Peyer's patch (tissue), 4 donors: Measurements from ENCODE around the gene SHLD1. TPM values are rescaled to one million over a fixed set of nuclear protein-coding genes. Genes with fewer than 3 reads are reported as not detected.

Experiments
- DNase-seq, 3 donors: peaks; one replicate each; pipeline ENCODE4 v3.0.0-alpha.2; 2017 to 2019
- H3K27ac ChIP-seq, 4 donors: fragments of 200-600 bp; sonication (generic); one replicate each; pipeline ENCODE4 v1.5.1; 2016 to 2019
- H3K27me3 ChIP-seq, 2 donors: fragments of 200-600 bp; sonication (generic); one replicate each; pipeline ENCODE4 v1.5.1; 2019
- H3K36me3 ChIP-seq, 3 donors: fragments of 200-600 bp; sonication (generic); one replicate each; pipeline ENCODE4 v1.5.1; 2016 to 2019
- H3K4me1 ChIP-seq, 4 donors: fragments of 200-600 bp; sonication (generic); one replicate each; pipeline ENCODE4 v1.5.1; 2016 to 2019
- H3K4me3 ChIP-seq, 4 donors: fragments of 200-600 bp; sonication (generic); 1 replicate in 3 of 4; 2 replicates in 1 of 4; pipeline ENCODE4 v1.5.1; 2016 to 2019; ENCODE audit warnings: mild to moderate bottlenecking in 1 of 4
- H3K9me3 ChIP-seq, 4 donors: fragments of 200-600 bp; sonication (generic); one replicate each; pipeline ENCODE4 v1.5.1; 2016 to 2019; ENCODE audit warnings: mild to moderate bottlenecking in 1 of 4
- POLR2A ChIP-seq, 2 donors: fragments of 450-650 bp; IDR thresholded peaks; one replicate each; pipeline ENCODE4 v1.5.1; 2017; ENCODE audit warnings: antibody characterized with exemption in 2 of 2, mild to moderate bottlenecking in 2 of 2, moderate library complexity in 2 of 2
- total RNA-seq, 4 donors: library from RNA; depleted of rRNA; stranded (reverse); fragments of >200 nt; gene quantifications; one replicate each; pipeline ENCODE4 v1.1.0, GENCODE V29; 2016
- TF ChIP-seq, protein P1 (sequence below), 6 experiments: fragments of 450-650 bp in 4 of 6; fragments of 200-600 bp in 2 of 6; sonication (generic) in 1 of 6; IDR thresholded peaks; one replicate each; pipeline ENCODE4 v1.5.1; 2017 to 2019; ENCODE audit warnings: antibody characterized with exemption in 6 of 6, mild to moderate bottlenecking in 3 of 6, moderate library complexity in 1 of 6

Gene SHLD1
- total RNA-seq, 4 donors from 2014 or later, result 8.4 to 15.5 (median 12.3) TPM

DNA sequence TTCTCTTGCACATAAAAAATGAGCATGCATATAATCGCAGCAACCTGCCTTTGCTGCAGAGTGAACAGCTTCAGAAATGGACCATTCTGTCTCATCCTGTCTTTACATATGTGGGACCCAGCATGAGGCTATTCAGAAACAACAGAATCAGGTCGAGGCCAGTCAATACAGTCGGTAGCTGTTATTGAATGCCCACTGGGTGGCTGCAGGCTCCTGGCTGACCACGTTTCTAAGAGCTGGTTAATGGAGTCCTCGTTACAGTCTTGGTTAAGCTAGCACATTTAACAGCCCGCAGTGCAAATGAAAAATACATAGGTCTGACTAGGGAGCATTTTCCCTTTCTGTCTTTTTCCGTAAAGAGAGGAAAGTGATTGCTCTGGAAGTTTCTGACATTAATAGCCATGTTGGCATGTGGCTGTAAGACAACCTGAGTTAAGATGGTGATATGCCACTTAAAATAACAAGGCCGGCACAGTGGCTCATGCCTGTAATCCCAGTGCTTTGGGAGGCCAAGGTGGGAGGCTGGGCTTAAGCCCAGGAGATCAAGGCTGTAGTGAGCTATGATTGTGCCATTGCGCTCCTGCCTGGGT is 75.0 kb downstream of the SHLD1 start:
- H3K36me3 ChIP-seq, result no peaks in the 10 kb centered on the region
- DNase-seq, result no peak
- H3K4me1 ChIP-seq, result no peaks in the 10 kb centered on the region

GRCh38 chr20:5827098-5827853 is 77.1 kb downstream of the SHLD1 start:
- no peaks in the 10 kb centered on the region for H3K27me3 ChIP-seq
- peak in 1 of 3 donors; percentile 60 for DNase-seq
- no peak overlapping the region for H3K4me3 ChIP-seq
- H3K4me1 ChIP-seq, result no peaks in the 10 kb centered on the region
- no peaks in the 10 kb centered on the region for H3K36me3 ChIP-seq
- H3K27ac ChIP-seq, result peak overlapping the region in 1 of 4 donors; percentile 54
- no peaks in the 10 kb centered on the region for H3K9me3 ChIP-seq
- TF ChIP-seq, protein P1, sequence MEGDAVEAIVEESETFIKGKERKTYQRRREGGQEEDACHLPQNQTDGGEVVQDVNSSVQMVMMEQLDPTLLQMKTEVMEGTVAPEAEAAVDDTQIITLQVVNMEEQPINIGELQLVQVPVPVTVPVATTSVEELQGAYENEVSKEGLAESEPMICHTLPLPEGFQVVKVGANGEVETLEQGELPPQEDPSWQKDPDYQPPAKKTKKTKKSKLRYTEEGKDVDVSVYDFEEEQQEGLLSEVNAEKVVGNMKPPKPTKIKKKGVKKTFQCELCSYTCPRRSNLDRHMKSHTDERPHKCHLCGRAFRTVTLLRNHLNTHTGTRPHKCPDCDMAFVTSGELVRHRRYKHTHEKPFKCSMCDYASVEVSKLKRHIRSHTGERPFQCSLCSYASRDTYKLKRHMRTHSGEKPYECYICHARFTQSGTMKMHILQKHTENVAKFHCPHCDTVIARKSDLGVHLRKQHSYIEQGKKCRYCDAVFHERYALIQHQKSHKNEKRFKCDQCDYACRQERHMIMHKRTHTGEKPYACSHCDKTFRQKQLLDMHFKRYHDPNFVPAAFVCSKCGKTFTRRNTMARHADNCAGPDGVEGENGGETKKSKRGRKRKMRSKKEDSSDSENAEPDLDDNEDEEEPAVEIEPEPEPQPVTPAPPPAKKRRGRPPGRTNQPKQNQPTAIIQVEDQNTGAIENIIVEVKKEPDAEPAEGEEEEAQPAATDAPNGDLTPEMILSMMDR (IDR thresholded peaks at IDR 0.05), result no peak
- TF ChIP-seq POLR2A (IDR thresholded peaks at IDR 0.05), result no peak

More for the DNA sequence above, 75.0 kb downstream of the SHLD1 start:
- H3K4me3 ChIP-seq, result no peak overlapping the region
- TF ChIP-seq POLR2A (IDR thresholded peaks at IDR 0.05), result no peak
- TF ChIP-seq, protein P1 (IDR thresholded peaks at IDR 0.05), result no peak
- no peak overlapping the region for H3K27ac ChIP-seq
- H3K27me3 ChIP-seq, result no peaks in the 10 kb centered on the region
- H3K9me3 ChIP-seq, result no peaks in the 10 kb centered on the region

DNA sequence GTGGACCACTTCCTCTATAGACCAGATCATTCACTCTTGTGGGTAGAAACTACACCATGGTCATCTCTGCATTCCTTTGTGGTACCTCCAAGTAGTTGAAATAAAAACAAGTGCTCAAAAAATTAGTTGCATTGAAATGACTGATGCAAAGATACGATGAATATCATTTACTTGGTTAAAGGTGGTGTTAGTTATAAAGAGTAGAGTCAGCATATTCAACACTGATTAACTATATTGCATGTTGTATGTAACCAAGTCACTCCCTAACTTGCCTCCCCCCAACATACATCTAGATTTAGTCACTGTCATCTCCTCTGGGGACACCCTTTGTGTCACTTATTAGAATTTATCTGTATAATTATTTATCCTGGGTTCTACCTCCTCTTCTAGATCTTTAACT is 77.7 kb downstream of the SHLD1 start:
- DNase-seq, result no peak

GRCh38 chr20:5829241-5829809 is 79.1 kb downstream of the SHLD1 start:
- TF ChIP-seq, protein P1 (IDR thresholded peaks at IDR 0.05), result no peak
- TF ChIP-seq POLR2A (IDR thresholded peaks at IDR 0.05), result no peak
- Histone ChIP-seq H3K27ac (no peak overlapping the region), H3K4me3 (no peak overlapping the region), H3K27me3 (no peaks in the 10 kb centered on the region), H3K4me1 (peaks cover 0 to 4% (median 0%) of the 10 kb centered on the region in 4 donors), H3K9me3 (no peaks in the 10 kb centered on the region), H3K36me3 (no peaks in the 10 kb centered on the region)
- no peak for DNase-seq

More for the DNA sequence above, 77.7 kb downstream of the SHLD1 start:
- H3K36me3 ChIP-seq, result no peaks in the 10 kb centered on the region
- peak overlapping the region in 1 of 4 donors; percentile 54 for H3K27ac ChIP-seq
- H3K4me1 ChIP-seq, result no peaks in the 10 kb centered on the region
- no peaks in the 10 kb centered on the region for H3K9me3 ChIP-seq
- TF ChIP-seq POLR2A (IDR thresholded peaks at IDR 0.05), result no peak
- H3K27me3 ChIP-seq, result no peaks in the 10 kb centered on the region
- H3K4me3 ChIP-seq, result no peak overlapping the region

DNA sequence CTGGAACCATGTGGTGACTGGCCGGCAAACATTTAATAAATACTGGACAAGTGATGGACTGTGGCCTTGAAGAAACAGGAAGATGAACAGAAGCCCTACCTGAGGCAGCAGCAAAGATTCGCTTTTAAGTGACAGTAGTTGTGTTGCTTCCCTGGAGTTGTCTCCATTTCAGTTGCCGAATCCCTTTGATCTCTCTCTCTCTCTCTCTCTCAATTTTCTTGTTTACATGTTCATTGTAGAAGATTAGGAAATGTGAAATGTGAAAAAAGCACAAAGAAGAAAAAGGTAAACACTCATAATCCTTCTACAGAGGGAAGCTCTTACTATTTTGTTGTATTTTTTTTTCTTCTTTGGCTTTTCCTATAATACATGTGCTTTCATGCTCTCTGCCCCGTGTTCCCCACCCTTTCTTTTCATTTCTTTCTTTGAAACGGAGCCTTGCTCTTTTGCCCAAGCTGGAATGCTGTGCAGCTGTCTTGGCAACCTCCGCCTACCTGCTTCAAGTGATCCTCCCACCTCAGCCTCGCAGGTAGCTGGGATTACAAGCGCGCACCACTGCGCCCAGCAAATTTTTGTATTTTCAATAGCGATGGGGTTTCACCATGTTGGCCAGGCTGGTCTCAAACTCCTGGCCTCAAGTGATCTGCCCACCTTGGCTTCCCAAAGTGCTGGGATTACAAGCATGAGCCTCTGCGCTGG is 81.5 kb downstream of the SHLD1 start:
- Histone ChIP-seq H3K36me3 (no peaks in the 10 kb centered on the region), H3K27ac (no peak overlapping the region), H3K4me1 (peaks cover 0 to 11% (median 4%) of the 10 kb centered on the region in 4 donors), H3K27me3 (no peaks in the 10 kb centered on the region), H3K9me3 (no peaks in the 10 kb centered on the region), H3K4me3 (no peak overlapping the region)
- TF ChIP-seq POLR2A (IDR thresholded peaks at IDR 0.05), result no peak
- DNase-seq, result no peak

- no peak overlapping the region for H3K27ac ChIP-seq
- H3K4me3 ChIP-seq, result no peak overlapping the region
- H3K9me3 ChIP-seq, result no peaks in the 10 kb centered on the region
- no peak for DNase-seq
- H3K4me1 ChIP-seq, result peaks cover 0 to 11% (median 4%) of the 10 kb centered on the region in 4 donors
- no peak for TF ChIP-seq POLR2A (IDR thresholded peaks at IDR 0.05)
- TF ChIP-seq, protein P1 (IDR thresholded peaks at IDR 0.05), result no peak
- no peaks in the 10 kb centered on the region for H3K36me3 ChIP-seq
- no peaks in the 10 kb centered on the region for H3K27me3 ChIP-seq
Measured at GRCh38 chr20:5833309-5833941, 83.2 kb downstream of the SHLD1 start.
